ENCODE results near the gene RPS28. TPM values are rescaled to one million over a fixed set of nuclear protein-coding genes. Genes with fewer than 3 reads are reported as not detected.
A peak's percentile ranks its signal among the peaks of the same experiment; 100 is the strongest.
"Not testable (repeated sequence)": the region's sequence is repeated elsewhere in the genome, so short reads cannot be mapped to it uniquely, and the experiment has no call there.

The RPS28 gene
- 1,000 to 10,000 TPM; 2,643 to 2,829 TPM for total RNA-seq

DNA sequence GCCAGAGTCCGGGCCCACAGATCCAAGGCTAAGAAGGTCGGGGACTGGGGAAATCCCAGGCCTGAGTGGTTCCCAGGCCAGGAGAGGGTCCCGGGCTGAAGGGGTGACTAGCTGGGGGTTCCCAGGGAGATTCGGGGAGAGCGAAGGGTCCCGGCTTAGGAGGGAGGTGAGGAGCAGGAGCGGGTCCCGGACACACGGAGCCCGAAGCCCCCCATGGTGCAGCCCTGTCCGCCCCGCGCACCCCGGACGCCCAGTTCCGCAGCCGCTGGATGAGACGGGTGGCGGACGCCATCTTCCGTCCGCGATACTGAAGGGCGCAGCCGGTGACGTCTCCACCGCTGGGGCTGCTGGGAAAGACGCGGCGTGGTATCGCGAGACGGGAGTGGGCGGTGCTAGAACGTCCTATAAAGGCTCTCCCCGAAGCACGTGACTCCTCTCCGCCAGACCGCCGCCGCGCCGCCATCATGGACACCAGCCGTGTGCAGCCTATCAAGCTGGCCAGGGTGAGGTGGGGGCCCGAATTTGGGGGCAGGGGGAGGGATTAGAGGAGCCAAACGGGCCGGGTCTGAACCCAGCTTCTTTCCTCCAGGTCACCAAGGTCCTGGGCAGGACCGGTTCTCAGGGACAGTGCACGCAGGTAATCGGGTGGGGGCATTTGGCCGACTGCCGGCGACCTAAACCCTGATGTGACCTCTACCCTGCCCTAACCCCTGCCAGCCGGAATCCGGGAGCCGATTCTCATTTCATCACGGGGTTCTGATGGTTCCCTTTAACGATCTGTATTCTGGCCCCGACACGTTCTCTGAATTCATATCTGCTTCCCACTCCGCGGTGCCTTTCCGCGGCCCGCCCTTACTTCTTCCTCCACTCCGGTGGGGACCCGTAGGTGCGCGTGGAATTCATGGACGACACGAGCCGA is at the start of gene RPS28, which contains the start of gene NDUFA7:
Gene RPS28, plus strand, starts transcription at position 430 of the 919 bp plus-strand sequence. Its CDS starts 35 bp downstream, at position 465.
Gene NDUFA7, minus strand, starts transcription at position 309 of the 919 bp plus-strand sequence. Its CDS starts 17 bp downstream, at position 292.
- peak; percentile 97 for DNase-seq (ENCODE audit: low spot score in 2 of 2)
- peak; percentile 94 to 95 for ATAC-seq
- H3K27ac Mint-ChIP-seq = peak within 1 kb of the TSS; percentile 96 to 100
- peaks cover 28 to 39% of the 10 kb centered on the region in 2 donors for H3K36me3 Mint-ChIP-seq
- no peaks in the 10 kb centered on the region for H3K9me3 Mint-ChIP-seq

- not testable (repeated sequence) for H3K27ac Mint-ChIP-seq; H3K9me3 Mint-ChIP-seq; DNase-seq (ENCODE audit: low spot score in 2 of 2); H3K36me3 Mint-ChIP-seq
- ATAC-seq = peak; percentile 59 to 73
Measured at GRCh38 chr19:8276508-8276907, 44.8 kb upstream of the RPS28 start.

GRCh38 chr19:8291337-8291736 is 30.0 kb upstream of the RPS28 start:
- H3K27ac Mint-ChIP-seq; H3K36me3 Mint-ChIP-seq; H3K9me3 Mint-ChIP-seq; DNase-seq (ENCODE audit: low spot score in 2 of 2): not testable (repeated sequence)
- peak; percentile 58 to 77 for ATAC-seq

GRCh38 chr19:8302357-8302691 is 19.0 kb upstream of the RPS28 start:
- ATAC-seq (no peak), DNase-seq (ENCODE audit: low spot score in 2 of 2) (peak in 1 of 2 donors; percentile 50)
- Mint-ChIP-seq H3K36me3 (peaks cover 3 to 14% of the 10 kb centered on the region in 2 donors), H3K9me3 (no peaks in the 10 kb centered on the region), H3K27ac (no peak overlapping the region)

DNA sequence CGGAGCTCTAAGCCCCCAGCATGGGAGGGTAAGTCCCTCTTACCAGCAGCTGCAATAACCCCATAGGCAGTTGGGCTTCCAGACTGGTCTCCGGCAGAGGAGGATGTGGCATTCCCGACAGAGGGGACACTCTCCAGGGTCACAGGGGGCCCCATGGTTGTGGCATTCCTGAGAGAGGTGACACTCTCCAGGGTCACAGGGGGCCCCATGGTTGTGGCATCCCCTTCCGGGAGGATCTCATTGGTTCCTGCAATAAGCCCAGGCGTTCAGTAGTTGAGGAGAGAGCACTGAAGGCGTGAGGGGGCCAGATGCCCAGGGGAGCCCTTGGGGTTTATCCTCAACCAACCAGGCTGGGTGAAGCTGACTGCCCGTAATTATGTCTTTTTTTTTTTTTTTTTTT is 18.6 kb upstream of the RPS28 start:
- ATAC-seq = no peak
- DNase-seq (ENCODE audit: low spot score in 2 of 2) = peak; percentile 2 to 44
- no peaks in the 10 kb centered on the region for H3K9me3 Mint-ChIP-seq
- H3K36me3 Mint-ChIP-seq = peaks cover 7 to 18% of the 10 kb centered on the region in 2 donors
- no peak overlapping the region for H3K27ac Mint-ChIP-seq

DNA sequence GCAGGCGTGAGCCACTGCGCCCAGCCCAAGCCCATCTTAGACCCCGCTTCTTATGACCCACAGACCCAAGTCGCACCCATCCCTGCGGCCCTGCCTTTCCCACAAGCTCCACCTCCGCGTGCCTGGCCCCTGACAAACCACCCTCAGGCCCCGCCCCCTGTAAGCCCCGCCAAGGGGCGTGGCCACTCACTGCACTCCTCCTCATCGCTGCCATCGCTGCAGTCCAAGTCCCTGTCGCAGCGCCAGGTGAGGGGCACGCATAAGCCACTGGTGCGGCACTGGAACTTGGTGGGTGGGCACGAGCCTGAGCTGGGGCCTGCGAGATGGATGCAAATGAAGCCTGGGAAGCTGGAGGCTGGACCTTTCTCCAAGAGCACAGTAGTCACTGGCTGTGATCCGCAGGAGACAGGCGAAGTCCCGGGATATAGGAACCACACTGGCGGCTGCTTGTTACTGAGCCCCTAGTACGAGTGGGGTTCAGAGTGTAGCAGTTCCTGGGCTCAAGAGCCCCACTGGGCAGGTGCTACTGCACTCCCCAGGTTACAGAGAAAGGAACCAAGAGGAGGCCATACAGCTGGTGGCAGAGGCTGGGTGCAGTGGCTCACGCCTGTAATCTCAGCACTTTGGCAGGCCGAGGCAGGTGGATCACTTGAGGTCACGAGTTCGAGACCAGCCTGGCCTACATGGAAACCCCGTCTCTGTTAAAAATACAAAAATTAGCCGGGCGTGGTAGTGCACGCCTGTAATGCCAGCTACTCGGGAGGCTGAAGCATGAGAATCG is 16.3 kb upstream of the RPS28 start:
- Mint-ChIP-seq H3K9me3 (no peaks in the 10 kb centered on the region), H3K36me3 (peaks cover 9 to 20% of the 10 kb centered on the region in 2 donors), H3K27ac (peak overlapping the region; percentile 39 to 87)
- peak; percentile 53 to 66 for DNase-seq (ENCODE audit: low spot score in 2 of 2)
- no peak for ATAC-seq

DNA sequence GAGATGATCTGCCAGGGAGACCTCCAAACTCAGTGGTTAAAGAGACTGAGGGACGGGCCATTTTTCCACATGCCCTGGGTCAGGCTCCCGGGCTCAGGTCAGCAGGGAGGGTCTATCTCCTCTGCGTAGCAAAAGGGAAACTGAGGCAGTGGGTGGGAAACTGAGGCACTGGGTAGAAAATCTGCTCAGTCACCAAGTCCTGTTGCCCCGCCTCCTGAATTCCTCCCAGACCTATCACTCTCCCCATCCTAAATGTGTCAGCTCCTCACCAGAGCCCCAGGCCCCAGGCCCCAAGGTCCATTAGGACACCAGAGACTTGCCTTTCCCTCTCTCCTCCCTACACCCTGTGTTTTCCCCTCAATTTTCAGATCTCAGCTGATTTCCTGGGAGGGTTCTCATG is 15.5 kb upstream of the RPS28 start:
- H3K27ac Mint-ChIP-seq = peak overlapping the region; percentile 45 to 87
- peaks cover 9 to 20% of the 10 kb centered on the region in 2 donors for H3K36me3 Mint-ChIP-seq
- H3K9me3 Mint-ChIP-seq = no peaks in the 10 kb centered on the region
- ATAC-seq = no peak
- peak; percentile 0 to 48 for DNase-seq (ENCODE audit: low spot score in 2 of 2)

DNA sequence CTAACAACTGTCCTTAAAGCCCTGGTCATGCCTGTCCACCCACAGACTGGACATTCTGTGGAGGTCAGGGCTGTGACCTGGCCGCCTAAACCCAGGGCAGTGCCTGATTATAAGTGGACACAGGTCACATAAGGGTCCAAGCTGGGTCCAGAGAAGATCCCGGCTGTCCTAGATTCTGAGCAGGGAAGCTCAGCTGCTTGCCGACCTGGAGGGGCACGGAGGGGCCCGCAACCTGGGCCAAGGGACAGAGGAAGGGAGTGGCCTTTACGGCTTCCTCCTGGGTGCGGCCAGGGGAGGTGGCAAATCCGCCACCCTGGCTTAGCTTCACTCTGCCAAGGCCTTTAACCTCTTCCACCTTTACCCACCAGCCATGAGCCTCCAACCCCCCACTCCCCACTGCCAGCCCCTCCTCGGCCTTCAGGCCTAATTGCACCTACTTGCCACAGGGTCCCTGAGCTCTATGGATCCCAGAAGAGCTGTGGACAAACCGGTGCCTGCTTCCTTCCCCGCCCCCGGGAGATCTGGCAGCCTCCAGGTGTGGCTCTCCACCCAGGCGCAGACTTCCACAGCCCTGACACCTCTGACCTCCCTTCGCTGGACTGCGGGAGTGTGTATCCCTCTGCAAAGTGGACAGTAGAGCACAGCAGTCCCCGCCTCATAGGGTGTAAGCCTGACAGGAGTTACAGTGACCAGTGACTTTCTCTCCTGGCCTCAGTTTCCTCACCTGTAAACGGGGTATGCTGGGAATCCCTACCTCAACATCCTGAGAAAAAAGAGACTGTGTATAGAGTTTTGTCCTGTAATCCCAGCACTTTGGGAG is 14.9 kb upstream of the RPS28 start:
- Mint-ChIP-seq H3K9me3 (no peaks in the 10 kb centered on the region), H3K36me3 (peaks cover 9 to 20% of the 10 kb centered on the region in 2 donors), H3K27ac (peak overlapping the region; percentile 87 to 93)
- DNase-seq (ENCODE audit: low spot score in 2 of 2) (peak; percentile 1 to 56), ATAC-seq (no peak)

DNA sequence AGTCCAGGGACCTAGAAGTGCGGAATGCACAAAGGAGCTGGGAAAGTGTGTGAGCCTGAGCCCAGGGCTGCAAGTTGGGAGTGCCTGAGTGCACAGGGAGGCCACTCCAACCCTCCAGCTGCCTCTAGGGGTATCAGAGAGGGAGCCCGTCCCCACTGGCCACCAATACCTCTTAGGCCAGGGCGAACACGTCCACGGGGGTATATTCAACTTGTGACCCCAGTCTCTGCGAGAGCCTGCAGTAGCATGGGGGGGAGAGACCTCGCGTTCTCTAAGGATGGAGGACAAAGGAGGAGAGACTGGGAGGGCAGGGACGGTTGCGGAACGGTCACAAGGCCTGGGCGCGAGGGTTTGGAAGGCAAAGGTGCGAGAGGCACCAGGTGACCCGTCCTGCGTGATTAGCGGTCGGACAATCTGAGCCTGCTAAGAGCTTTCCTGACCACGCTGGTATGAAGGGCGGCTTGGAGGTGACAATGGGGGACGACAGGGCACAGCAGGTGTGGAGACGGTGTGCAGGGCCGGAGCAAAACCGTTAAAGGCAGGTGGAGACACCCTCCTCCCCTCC is 13.8 kb upstream of the RPS28 start:
- no peak for ATAC-seq
- peaks cover 9 to 20% of the 10 kb centered on the region in 2 donors for H3K36me3 Mint-ChIP-seq
- peak in 1 of 2 donors; percentile 11 for DNase-seq (ENCODE audit: low spot score in 2 of 2)
- no peaks in the 10 kb centered on the region for H3K9me3 Mint-ChIP-seq
- peak overlapping the region; percentile 87 to 93 for H3K27ac Mint-ChIP-seq

GRCh38 chr19:8307965-8308866 is 13.1 kb upstream of the RPS28 start, which contains the start of gene CD320:
Gene CD320 (minus strand): TSS chr19:8308358. CDS start chr19:8308290, 68 bp downstream.
- Mint-ChIP-seq H3K27ac (peak within 1 kb of the TSS; percentile 87 to 98), H3K36me3 (peaks cover 9 to 20% of the 10 kb centered on the region in 2 donors), H3K9me3 (no peaks in the 10 kb centered on the region)
- ATAC-seq = peak; percentile 93 to 95
- peak; percentile 88 to 92 for DNase-seq (ENCODE audit: low spot score in 2 of 2)

DNA sequence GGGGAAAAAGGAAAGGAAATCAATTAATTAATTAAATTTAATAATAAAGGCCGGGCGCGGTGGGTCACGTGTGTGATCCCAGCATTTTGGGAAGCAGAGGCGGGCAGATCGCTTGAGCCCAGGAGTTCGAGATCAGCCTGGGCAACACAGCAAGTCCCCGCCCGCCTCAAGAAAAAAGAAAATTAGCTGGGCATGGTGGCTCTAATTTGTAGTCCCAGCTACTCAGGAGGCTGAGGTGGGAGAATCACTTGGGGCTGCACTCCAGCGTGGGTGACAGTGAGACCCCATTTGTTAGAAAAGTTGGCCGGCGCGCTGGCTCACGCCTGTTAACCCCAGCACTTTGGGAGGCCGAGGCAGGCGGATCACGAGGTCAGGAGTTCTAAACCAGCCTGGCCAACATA is 12.4 kb upstream of the RPS28 start:
- Mint-ChIP-seq H3K27ac (peak overlapping the region; percentile 87 to 98), H3K36me3 (peaks cover 9 to 20% of the 10 kb centered on the region in 2 donors), H3K9me3 (no peaks in the 10 kb centered on the region)
- DNase-seq (ENCODE audit: low spot score in 2 of 2) = peak in 1 of 2 donors; percentile 52
- ATAC-seq = no peak

GRCh38 chr19:8310342-8311055 is 10.8 kb upstream of the RPS28 start:
- ATAC-seq (no peak), DNase-seq (ENCODE audit: low spot score in 2 of 2) (peak in 1 of 2 donors; percentile 41)
- Mint-ChIP-seq H3K36me3 (peaks cover 8 to 9% of the 10 kb centered on the region in 2 donors), H3K9me3 (no peaks in the 10 kb centered on the region), H3K27ac (peak overlapping the region in 1 of 2 donors; percentile 87)

- DNase-seq (ENCODE audit: low spot score in 2 of 2) (peak in 1 of 2 donors; percentile 54), ATAC-seq (no peak)
- Mint-ChIP-seq H3K9me3 (no peaks in the 10 kb centered on the region), H3K36me3 (peaks cover 8 to 9% of the 10 kb centered on the region in 2 donors), H3K27ac (no peak overlapping the region)
Measured at GRCh38 chr19:8311461-8312260, 9.6 kb upstream of the RPS28 start.

Measured in activated naive CD4-positive, alpha-beta T cell treated with anti-CD3 and anti-CD28 coated beads, Interleukin-2, amount 50 U/mL, for 72 hours (primary cell).